ENCODE data around the gene SLC8A3. TPM values are rescaled to one million over a fixed set of nuclear protein-coding genes. Genes with fewer than 3 reads are reported as not detected.

SLC8A3 gene
- polyA plus RNA-seq, 1 of the 3 experiments (the other 2 are of a cell fraction) = 0.26 TPM

- no peaks in the 10 kb centered on the region for H3K9me3 ChIP-seq
- H3K9ac ChIP-seq = no peak overlapping the region
- no peaks in the 10 kb centered on the region for H3K9me2 ChIP-seq
- no peak overlapping the region for H2AFZ ChIP-seq (ENCODE audit: low read depth)
- no peak overlapping the region for H3K4me2 ChIP-seq
- TF ChIP-seq ZBTB33 (IDR thresholded peaks at IDR 0.05; ENCODE audit: borderline replicate concordance, low read depth) (no peak), FOXM1 (IDR thresholded peaks at IDR 0.05; ENCODE audit: low read depth) (no peak), USF2 (IDR thresholded peaks at IDR 0.05; ENCODE audit: borderline replicate concordance, low read depth, low read length) (no peak), FOSL2 (IDR thresholded peaks at IDR 0.05; ENCODE audit: borderline replicate concordance, low read depth) (no peak), RCOR1 (IDR thresholded peaks at IDR 0.05; ENCODE audit: low read length) (no peak), GATA2 (CRISPR knock-in tag; IDR thresholded peaks at IDR 0.05) (no peak)
- DNase-seq = no peak
- H3K27me3 ChIP-seq (ENCODE audit: insufficient read depth) = no peaks in the 10 kb centered on the region; the same call in 1 of the 2 replicates
- ChIA-PET CTCF (interaction anchor here (1.0 to 3.2 kb wide), 5 partner anchors 9 to 435 kb away, joined by 3 to 20 read pairs (median 14); partner anchors contain the start of gene SMOC1), POLR2A (no interaction called here)
- H3K79me2 ChIP-seq (ENCODE audit: insufficient read depth) = no peaks in the 10 kb centered on the region
- no peaks in the 10 kb centered on the region for H3K4me1 ChIP-seq (ENCODE audit: control insufficient read depth in 1 of 2, insufficient read depth in 2 of 2, low read depth in 1 of 2, low read length in 1 of 2)
- no peaks in the 10 kb centered on the region for H3F3A ChIP-seq (replicated peaks; ENCODE audit: insufficient read depth)
- no peak overlapping the region for H3K4me3 ChIP-seq (ENCODE audit: low read depth in 2 of 2, low read length in 1 of 2)
- H3K36me3 ChIP-seq (replicated peaks in 1 of 2; ENCODE audit: control insufficient read depth in 1 of 2, insufficient read depth in 2 of 2, low read length in 1 of 2) = no peaks in the 10 kb centered on the region
- H4K20me1 ChIP-seq (ENCODE audit: insufficient read depth) = no peaks in the 10 kb centered on the region
- no peak overlapping the region for H3K27ac ChIP-seq (ENCODE audit: low read depth in 2 of 2, low read length in 1 of 2)
These were observed 169.1 kb downstream of the SLC8A3 start for GRCh38 chr14:70019695-70020094.

GRCh38 chr14:70018713-70019211, 170.0 kb downstream of the SLC8A3 start:
- Histone ChIP-seq H3K9me2 (no peaks in the 10 kb centered on the region), H3K27me3 (ENCODE audit: insufficient read depth) (no peaks in the 10 kb centered on the region; the same call in 1 of the 2 replicates), H3K9ac (no peak overlapping the region), H2AFZ (ENCODE audit: low read depth) (no peak overlapping the region; the same call in 1 of the 2 replicates), H3K4me3 (ENCODE audit: low read depth in 2 of 2, low read length in 1 of 2) (no peak overlapping the region), H3F3A (replicated peaks; ENCODE audit: insufficient read depth) (no peaks in the 10 kb centered on the region), H3K79me2 (ENCODE audit: insufficient read depth) (no peaks in the 10 kb centered on the region), H3K27ac (ENCODE audit: low read depth in 2 of 2, low read length in 1 of 2) (no peak overlapping the region), H4K20me1 (ENCODE audit: insufficient read depth) (no peaks in the 10 kb centered on the region), H3K4me2 (no peak overlapping the region), H3K4me1 (ENCODE audit: control insufficient read depth in 1 of 2, insufficient read depth in 2 of 2, low read depth in 1 of 2, low read length in 1 of 2) (no peaks in the 10 kb centered on the region), H3K9me3 (no peaks in the 10 kb centered on the region), H3K36me3 (replicated peaks in 1 of 2; ENCODE audit: control insufficient read depth in 1 of 2, insufficient read depth in 2 of 2, low read length in 1 of 2) (no peaks in the 10 kb centered on the region)
- ChIA-PET POLR2A (no interaction called here), CTCF (interaction anchor here (2.5 to 6.3 kb wide), 4 partner anchors 9 to 200 kb away, joined by 14 to 45 read pairs (median 18); partner anchors contain the start of gene SMOC1)
- DNase-seq = no peak
- WGBS (ENCODE audit: low lambda C conversion rate) = 40% methylated on average over 6 of the region's 9 CpGs
- TF ChIP-seq RFX5 (IDR thresholded peaks at IDR 0.05; ENCODE audit: low read length) (no peak), REST (IDR thresholded peaks at IDR 0.05; ENCODE audit: low read depth, low read length) (no peak), YY1 (IDR thresholded peaks at IDR 0.05; ENCODE audit: low read depth) (no peak), PBX3 (IDR thresholded peaks at IDR 0.05) (no peak), MEF2A (IDR thresholded peaks at IDR 0.05; ENCODE audit: borderline replicate concordance, low read depth) (no peak), GABPA (IDR thresholded peaks at IDR 0.05; ENCODE audit: low read depth) (no peak), USF1 (IDR thresholded peaks at IDR 0.05; ENCODE audit: borderline replicate concordance, low read depth) (no peak), EZH2phosphoT487 (IDR thresholded peaks at IDR 0.05; ENCODE audit: borderline replicate concordance, low read depth) (no peak), SIN3A (IDR thresholded peaks at IDR 0.05; ENCODE audit: borderline replicate concordance, low read depth, low read length) (no peak), ZBTB33 (IDR thresholded peaks at IDR 0.05; ENCODE audit: borderline replicate concordance, low read depth) (no peak)

Data from SK-N-SH (cell line).